ENCODE measurements around the gene APCDD1L. TPM values are rescaled to one million over a fixed set of nuclear protein-coding genes. Genes with fewer than 3 reads are reported as not detected.

The APCDD1L gene
- total RNA-seq, 1 experiment from 2014 or later: not detected

- POLR2A ChIA-PET: interaction anchor here (0.6 kb wide), 1 partner anchor 9 kb away, joined by 3 read pairs; no protein-coding TSS in a partner anchor
- BruUV-seq (replicated peaks): no TSS peak
Measured at GRCh38 chr20:58454460-58454859, 60.7 kb downstream of the APCDD1L start.

GRCh38 chr20:58453391-58453790, 61.8 kb downstream of the APCDD1L start:
- no peak overlapping the region for H3K4me3 Mint-ChIP-seq (ENCODE audit: unreplicated experiment)
- intact Hi-C loops (cut with micrococcal nuclease; ENCODE audit: unreplicated experiment): no loop called here
- BruUV-seq (replicated peaks): no TSS peak
- H3K4me1 ChIP-seq: no peaks in the 10 kb centered on the region
- H3K27ac Mint-ChIP-seq (ENCODE audit: unreplicated experiment): no peak overlapping the region
- H3K4me3 ChIP-seq (ENCODE audit: low read depth, low read length): no peak overlapping the region
- ChIA-PET CTCF (interaction anchor here (0.7 kb wide), 1 partner anchor 225 kb away, joined by 5 read pairs; the partner anchor contains the start of gene ANKRD60), POLR2A (no interaction called here)
- peaks cover 10% of the 10 kb centered on the region; the same call in 1 of the 2 replicates for H3K9me3 ChIP-seq
- H3K9me3 Mint-ChIP-seq (ENCODE audit: unreplicated experiment): peaks cover 22% of the 10 kb centered on the region
- no peaks in the 10 kb centered on the region for H3K4me1 Mint-ChIP-seq (ENCODE audit: low read depth, unreplicated experiment)
- H3K36me3 Mint-ChIP-seq (ENCODE audit: insufficient read depth, unreplicated experiment): peaks cover 48% of the 10 kb centered on the region
- H3K27me3 Mint-ChIP-seq (ENCODE audit: insufficient read depth, unreplicated experiment): no peaks in the 10 kb centered on the region
- H3K27me3 ChIP-seq (replicated peaks; ENCODE audit: control insufficient read depth, insufficient read depth, low read length): no peaks in the 10 kb centered on the region
- peaks cover 5% of the 10 kb centered on the region for H3K36me3 ChIP-seq (ENCODE audit: control insufficient read depth, insufficient read depth, low read length)
- no peak for DNase-seq
- no peak for TF ChIP-seq CTCF (IDR thresholded peaks at IDR 0.05; ENCODE audit: insufficient read depth in 1 of 2, low read depth in 1 of 2, low read length in 1 of 2, severe bottlenecking in 1 of 2, unreplicated experiment in 1 of 2)

More at GRCh38 chr20:58454460-58454859, 60.7 kb downstream of the APCDD1L start:
- Mint-ChIP-seq H3K27me3 (ENCODE audit: insufficient read depth, unreplicated experiment) (no peaks in the 10 kb centered on the region), H3K4me3 (ENCODE audit: unreplicated experiment) (no peak overlapping the region), H3K9me3 (ENCODE audit: unreplicated experiment) (peaks cover 22% of the 10 kb centered on the region), H3K4me1 (ENCODE audit: low read depth, unreplicated experiment) (no peaks in the 10 kb centered on the region), H3K27ac (ENCODE audit: unreplicated experiment) (no peak overlapping the region), H3K36me3 (ENCODE audit: insufficient read depth, unreplicated experiment) (peaks cover 37% of the 10 kb centered on the region)
- no peak overlapping the region for H3K4me3 ChIP-seq (ENCODE audit: low read depth, low read length)
- no peak for DNase-seq
- no peaks in the 10 kb centered on the region for H3K27me3 ChIP-seq (replicated peaks; ENCODE audit: control insufficient read depth, insufficient read depth, low read length)
- no peak for TF ChIP-seq CTCF (IDR thresholded peaks at IDR 0.05; ENCODE audit: insufficient read depth in 1 of 2, low read depth in 1 of 2, low read length in 1 of 2, severe bottlenecking in 1 of 2, unreplicated experiment in 1 of 2)
- H3K36me3 ChIP-seq (ENCODE audit: control insufficient read depth, insufficient read depth, low read length): peaks cover 2% of the 10 kb centered on the region; the same call in 1 of the 2 replicates
- H3K9me3 ChIP-seq: peaks cover 10% of the 10 kb centered on the region; the same call in 1 of the 2 replicates
- no peaks in the 10 kb centered on the region for H3K4me1 ChIP-seq
- intact Hi-C loops (cut with micrococcal nuclease; ENCODE audit: unreplicated experiment): no loop called here
- CTCF ChIA-PET: no interaction called here

GRCh38 chr20:58452667-58453255, 62.4 kb downstream of the APCDD1L start:
- H3K4me3 ChIP-seq (ENCODE audit: low read depth, low read length): no peak overlapping the region

More at GRCh38 chr20:58452667-58453255, 62.4 kb downstream of the APCDD1L start:
- no peak overlapping the region for H3K4me3 Mint-ChIP-seq (ENCODE audit: unreplicated experiment)
- Histone ChIP-seq H3K36me3 (ENCODE audit: control insufficient read depth, insufficient read depth, low read length) (peaks cover 5% of the 10 kb centered on the region), H3K9me3 (peaks cover 10% of the 10 kb centered on the region; the same call in 1 of the 2 replicates), H3K4me1 (no peaks in the 10 kb centered on the region), H3K27me3 (replicated peaks; ENCODE audit: control insufficient read depth, insufficient read depth, low read length) (no peaks in the 10 kb centered on the region)
- peaks cover 22% of the 10 kb centered on the region for H3K9me3 Mint-ChIP-seq (ENCODE audit: unreplicated experiment)
- ChIA-PET POLR2A (no interaction called here), CTCF (interaction anchor here (0.7 kb wide), 1 partner anchor 224 kb away, joined by 5 read pairs; the partner anchor contains the start of gene ANKRD60)
- no peak for TF ChIP-seq CTCF (IDR thresholded peaks at IDR 0.05; ENCODE audit: insufficient read depth in 1 of 2, low read depth in 1 of 2, low read length in 1 of 2, severe bottlenecking in 1 of 2, unreplicated experiment in 1 of 2)
- H3K27ac Mint-ChIP-seq (ENCODE audit: unreplicated experiment): no peak overlapping the region
- BruUV-seq (replicated peaks): no TSS peak
- intact Hi-C loops (cut with micrococcal nuclease; ENCODE audit: unreplicated experiment): no loop called here
- peak in 1 of 2 experiments; percentile 29 for DNase-seq
- H3K36me3 Mint-ChIP-seq (ENCODE audit: insufficient read depth, unreplicated experiment): peaks cover 54% of the 10 kb centered on the region
- no peaks in the 10 kb centered on the region for H3K27me3 Mint-ChIP-seq (ENCODE audit: insufficient read depth, unreplicated experiment)
- H3K4me1 Mint-ChIP-seq (ENCODE audit: low read depth, unreplicated experiment): no peaks in the 10 kb centered on the region
